ENCODE data around the gene CCR5AS.
"Not testable (repeated sequence)": the region's sequence is repeated elsewhere in the genome, so short reads cannot be mapped to it uniquely, and the experiment has no call there.

GRCh38 chr3:46431905-46432304, 25.0 kb upstream of the CCR5AS start:
- not testable (repeated sequence) for TF ChIP-seq POLR2A, CTCF, POLR2AphosphoS5 (IDR thresholded peaks at IDR 0.05)
